HG02642 (cell line): Measurements from ENCODE around the gene HDAC8.
A peak's percentile ranks its signal among the peaks of the same experiment; 100 is the strongest.
"Not testable (repeated sequence)": the region's sequence is repeated elsewhere in the genome, so short reads cannot be mapped to it uniquely, and the experiment has no call there.

Experiments used
- ATAC-seq: cut with Tn5 transposase; IDR thresholded peaks from one replicate; pipeline ENCODE4 v1.9.1; 2021; ENCODE audit warnings: mild to moderate bottlenecking; ENCODE audit not compliant: unreplicated experiment, poor library complexity

The HDAC8 gene

DNA sequence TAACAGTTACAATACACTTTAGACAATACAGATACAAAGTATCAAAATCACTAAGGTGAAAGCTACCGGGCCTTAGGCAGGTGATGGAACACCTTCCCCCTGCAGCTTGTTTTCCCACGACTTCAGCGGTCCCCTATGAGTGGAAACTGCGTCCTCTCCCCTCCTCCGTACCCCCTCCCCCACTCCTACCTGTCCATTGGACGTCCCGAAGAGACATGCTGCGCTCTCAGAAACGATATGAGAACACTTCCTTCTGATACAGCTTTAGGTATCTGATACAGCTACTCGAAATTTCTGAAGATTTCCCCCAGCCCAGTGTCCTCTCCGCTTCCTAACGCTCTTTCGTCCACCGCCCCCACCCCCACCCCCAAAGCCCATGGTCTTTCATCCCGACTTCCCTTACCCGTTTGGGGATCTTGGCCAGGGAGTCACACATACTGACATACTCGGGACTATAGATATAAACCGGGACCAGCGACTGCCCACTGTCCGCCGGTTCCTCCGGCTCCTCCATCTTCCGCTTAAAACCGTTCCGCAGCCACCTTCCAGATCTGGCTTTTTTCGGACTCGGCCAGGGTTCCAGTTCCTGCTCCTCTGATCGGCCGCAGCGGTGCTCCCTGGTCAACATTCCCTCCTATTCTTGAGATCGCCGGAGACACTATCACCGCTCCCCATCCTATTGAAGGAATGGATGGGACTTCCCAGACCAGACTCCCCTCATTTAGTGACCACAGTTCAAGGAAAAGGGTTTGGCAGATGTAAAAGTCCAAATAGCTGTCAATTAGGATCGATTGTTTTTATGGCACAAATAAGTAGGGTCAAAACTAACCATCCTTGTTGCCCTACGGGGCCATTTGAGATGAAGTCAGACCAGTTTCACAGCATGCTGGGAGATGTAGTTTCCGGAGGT lies at the start of gene HDAC8:
HDAC8 (minus strand) TSS at position 596 of the 910 bp plus-strand sequence; CDS start at position 514, 82 bp downstream.
- ATAC-seq, result peak; percentile 98

DNA sequence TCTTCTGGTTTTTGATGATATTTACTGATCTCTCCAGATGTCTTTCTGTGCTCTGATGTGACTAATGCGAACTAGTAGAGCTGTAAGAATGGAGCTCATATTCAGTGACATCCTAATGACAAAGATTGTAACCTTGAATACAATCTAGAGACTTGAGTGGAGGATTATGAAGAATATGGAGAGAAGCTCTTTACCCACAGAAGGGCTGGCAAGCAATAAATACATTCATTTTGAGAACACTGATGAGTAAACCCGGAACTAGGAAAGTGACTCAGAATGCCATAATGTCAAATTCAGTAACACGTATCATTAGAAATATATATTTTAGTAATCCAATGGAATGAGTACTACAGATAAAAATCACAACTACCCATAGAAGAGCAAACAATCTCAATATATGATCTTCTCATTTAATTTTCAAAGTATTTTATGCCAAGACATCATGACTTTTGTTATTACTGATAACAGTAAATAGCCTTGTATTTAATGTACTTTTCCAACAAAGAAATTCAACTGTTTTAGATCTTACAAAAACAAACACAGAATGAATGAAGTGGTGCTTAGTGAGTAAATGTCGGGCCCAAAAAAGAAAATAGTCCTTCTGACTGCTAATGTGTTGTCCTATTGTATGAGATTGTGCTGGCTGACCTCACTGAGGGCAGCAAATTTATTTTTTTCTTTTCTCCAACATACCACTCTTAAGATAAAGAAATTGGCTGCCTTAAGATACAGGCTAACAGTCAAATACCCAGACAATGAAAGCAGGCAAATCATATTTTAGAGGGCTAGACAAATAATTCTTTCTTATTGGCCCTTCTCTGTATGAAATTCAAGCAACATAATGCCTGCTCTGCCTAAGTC lies 49.2 kb upstream of the HDAC8 start:
- ATAC-seq, result peak; percentile 85

DNA sequence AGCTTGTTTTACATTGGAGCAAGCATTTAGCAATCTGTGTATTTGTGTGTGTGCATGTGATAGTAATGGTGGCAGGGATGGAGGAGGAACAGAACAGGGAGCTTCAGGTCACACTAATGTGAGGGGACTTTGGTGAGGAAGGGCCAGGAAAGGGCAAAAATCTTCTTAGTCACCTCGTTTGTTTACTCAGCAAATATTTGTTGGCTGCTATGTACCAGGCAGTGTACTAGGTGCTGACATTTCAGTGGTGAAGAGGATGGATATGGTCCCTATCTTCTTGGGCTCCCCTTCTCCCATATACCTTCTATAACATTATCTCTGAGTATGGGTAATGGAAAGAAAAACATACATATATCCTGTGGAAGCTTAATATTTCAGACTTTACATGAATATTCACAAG lies 48.5 kb upstream of the HDAC8 start:
- peak; percentile 20 for ATAC-seq

DNA sequence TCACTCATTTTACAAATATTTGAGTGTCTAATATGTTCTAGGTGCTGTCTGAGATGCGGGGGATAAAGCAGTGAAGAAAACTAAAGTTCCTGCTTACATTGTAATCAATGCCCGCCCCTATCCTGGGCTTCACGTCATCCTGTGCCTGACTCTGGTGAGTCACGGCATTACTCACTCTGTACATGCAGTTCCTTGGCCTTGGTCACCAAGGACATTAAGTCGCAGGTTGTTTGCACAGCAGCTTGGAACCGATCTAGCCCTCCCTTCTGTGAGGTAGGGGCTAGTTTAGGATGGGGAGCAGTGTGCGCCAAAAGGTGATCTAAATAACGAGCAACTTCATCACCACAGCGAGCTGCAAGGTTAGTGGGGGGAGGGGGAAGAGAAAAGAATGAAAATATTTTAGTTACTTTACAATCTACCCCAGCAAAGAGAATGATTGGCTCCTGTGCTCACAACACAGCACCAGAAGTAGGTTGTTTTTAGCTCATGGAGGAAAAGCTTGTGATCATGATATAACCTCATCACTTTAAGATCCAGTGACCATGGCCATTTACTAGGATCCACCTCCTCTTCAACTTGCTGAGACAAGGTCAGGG lies 48.0 kb upstream of the HDAC8 start:
- no peak for ATAC-seq

DNA sequence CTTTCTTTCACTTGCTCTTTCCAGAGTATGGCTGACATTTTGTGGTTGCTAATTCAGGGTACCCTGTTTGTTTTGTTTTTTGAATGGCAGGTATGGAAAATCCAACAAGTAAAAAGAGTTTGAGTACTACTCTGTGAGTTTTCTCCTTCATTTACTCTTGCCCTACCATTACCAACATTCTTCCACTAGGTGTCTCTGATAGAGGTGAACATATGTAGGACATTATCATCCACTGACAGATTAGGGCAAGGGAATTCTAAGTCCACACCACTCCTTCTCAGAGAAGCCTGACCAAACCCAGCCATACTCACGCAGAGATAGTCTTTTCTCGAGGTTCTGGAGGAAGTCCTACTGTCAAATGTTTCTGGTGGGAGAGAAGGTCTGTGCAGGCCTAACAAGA lies 36.7 kb upstream of the HDAC8 start:
- no peak for ATAC-seq

DNA sequence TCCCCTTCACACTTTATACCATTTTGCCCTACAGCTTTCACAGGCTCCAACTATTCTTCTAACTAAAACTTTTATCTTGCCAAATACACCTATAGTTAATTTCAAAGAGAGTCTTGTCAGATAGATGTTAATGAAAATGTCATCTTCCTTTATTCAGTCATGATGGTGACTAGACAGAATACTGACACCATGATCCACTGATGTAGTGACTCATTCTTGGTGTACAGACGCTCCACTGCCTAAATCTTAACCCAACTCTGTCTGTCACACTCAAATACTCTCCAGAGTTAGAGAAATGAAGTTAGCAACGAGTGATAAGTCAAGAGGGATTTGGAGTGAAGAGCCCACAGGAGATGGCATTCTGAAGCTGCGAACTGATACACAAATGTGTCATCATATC lies 32.1 kb upstream of the HDAC8 start:
- no peak for ATAC-seq

DNA sequence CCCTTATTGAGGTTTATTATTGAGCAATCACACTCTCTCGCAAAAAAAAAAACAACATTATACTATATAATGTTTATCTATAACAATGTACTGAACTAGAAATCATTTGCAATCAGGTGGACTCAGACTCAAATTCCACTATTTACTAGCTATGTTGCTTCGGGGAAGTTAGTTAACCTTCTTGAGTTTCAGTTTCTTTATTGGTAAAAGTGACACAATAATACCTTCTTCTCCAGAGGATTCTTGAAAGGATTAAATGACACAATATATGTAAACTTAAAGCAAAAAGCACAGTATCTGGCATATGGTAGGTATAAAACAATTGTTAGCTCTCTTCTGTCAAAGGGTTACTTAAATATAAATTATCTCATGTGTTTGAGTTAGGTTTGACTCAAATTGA lies 31.5 kb upstream of the HDAC8 start:
- ATAC-seq, result no peak

DNA sequence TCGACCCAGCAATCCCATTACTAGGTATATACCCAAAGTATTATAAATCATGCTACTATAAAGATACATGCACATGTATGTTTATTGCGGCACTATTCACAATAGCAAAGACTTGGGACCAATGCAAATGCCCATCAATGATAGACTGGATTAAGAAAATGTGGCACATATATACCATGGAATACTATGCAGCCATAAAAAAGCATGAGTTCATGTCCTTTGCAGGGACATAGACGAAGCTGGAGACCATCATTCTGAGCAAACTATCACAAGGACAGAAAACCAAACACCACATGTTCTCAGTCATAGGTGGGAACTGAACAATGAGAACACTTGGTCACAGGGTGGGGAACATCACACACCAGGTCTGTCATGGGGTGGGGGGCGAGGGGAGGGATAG lies 18.4 kb upstream of the HDAC8 start:
- ATAC-seq, result not testable (repeated sequence)

DNA sequence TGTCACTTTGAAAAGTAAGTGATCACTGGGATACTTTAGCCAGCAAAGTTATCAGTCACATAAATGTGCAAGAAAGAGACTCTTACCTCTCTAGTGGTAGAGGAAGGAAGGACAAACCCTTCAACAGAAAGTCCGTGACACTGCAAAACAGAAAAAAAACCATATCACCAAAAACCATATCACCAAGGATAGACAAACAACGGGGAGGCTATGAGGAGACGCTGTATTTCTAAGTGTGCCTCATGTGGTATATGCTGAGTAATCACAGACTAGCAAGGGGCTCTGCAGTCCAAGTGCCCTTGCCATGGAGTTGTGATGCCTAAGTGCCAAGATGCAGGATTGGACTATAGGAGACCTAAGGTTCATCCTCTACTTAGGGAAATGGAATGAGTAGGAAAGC lies 11.5 kb upstream of the HDAC8 start:
- ATAC-seq, result no peak

DNA sequence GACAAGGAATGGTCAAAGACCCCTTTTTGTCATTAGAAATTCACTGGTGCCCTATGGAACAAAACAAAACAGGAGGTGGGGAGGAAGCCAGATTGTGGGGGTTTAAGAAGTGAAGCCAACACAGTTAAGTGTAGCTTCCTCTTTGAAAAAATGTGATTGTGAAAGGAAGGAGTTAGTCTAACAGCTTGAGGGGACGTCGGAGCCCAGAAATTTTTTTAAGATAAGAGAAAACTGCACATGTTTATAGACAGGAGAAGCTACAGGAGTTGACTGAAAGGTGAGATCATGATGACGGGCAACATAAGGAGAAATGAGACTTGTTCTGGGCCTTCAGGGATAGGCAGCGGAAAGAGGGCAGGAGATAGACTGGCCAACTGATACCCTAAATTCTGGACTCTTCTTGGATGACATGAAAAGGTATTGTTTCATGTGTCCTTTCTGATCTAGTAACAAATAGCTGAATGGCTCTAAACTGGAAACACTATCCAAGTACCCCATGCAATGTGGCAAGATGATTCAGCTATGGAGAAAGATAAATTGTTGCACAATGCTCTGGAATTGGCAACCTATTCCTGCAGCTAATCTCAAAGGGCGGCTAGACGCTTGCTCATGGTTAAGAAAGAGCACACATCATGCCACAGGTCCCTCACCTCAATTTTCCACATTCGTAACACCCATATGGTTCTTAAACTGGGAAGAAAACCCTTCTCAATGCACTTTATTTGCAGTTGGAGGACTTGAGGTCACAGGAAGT lies 3.7 kb upstream of the HDAC8 start:
- ATAC-seq, result no peak

DNA sequence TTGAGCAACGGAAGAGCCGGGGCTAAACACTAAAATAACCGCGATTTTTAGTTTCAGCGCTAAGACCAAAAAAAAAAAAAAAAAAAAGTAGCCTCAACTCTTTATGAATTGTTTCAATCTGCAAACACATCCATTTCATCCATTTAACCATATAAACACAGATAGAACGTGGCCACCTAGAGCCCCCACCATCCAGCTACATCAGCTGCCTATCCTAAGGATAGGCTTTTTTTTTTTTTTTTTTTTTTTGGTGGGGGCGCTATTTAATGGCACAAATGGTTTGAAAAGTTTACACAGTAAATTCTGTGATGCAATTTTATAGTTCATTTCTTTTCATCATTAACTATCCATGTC lies 492 bp upstream of the HDAC8 start:
- ATAC-seq, result peak; percentile 28

DNA sequence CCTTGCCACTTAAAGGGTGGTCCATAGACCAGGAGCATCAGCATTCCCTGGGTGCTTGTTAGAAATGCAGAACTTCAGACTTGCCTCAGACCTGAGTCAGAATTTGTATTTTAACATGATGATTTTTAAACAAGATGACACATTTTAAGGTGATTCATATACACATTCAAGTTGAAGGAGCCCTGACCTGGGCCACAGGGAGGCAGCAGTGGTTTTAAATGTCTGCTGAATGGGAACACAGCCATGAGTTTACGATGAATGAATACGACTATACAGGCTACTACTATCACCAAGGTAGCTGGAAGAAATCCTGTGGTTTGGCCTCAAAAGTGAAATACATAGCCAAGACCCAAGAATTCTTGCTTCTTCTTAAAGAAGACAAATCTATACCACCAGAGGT lies 2.9 kb downstream of the HDAC8 start:
- no peak for ATAC-seq

DNA sequence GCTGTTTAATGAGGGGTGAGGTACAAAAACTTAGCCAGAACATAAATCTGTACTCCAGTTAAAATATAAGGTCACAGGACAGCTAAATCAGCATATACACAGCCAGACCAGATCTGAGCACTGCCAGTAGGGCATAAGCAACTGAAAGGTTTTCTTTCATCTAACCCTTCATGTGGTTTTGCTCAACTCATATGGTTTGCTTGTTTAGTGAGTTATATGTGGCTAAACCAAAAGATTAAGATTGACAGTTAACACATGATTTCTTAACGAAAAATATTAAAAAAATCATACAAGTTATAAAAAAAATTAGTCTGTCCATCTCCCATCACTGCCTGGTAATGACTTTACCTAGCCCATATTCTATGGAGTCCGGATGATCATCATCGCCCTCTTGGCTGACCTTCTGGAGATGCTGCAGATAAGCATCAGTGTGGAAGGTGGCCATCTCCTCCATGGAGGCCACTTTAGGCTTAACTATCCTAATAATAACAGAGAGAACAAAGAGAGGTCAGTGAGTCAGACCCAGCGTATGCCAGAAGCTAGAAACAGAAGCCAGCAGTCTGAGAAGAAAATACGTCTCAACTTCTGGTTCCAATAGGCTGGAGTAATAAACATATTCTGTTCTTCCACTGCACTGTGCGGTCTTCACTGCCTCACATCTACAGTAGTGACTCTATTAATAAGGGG lies 4.1 kb downstream of the HDAC8 start:
- ATAC-seq, result no peak

DNA sequence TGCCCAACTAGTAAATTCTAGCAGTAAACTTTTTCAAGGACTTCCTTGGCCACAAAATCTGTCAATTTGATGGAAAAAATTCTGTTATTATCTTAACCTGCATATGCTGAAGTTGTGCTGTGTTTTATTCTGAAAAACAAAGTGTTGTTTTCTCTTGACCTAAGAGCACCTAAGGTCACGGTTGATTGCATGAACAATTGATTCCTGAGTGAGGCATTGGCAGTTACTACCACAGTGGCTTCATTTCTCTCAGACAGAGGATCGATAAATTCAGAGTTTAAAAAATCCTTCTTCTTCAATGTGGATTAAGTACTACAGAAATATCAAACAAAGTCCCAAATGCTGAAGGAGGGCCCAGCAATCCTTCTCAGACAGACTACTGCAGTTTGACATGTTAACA lies 6.2 kb downstream of the HDAC8 start:
- ATAC-seq, result no peak

DNA sequence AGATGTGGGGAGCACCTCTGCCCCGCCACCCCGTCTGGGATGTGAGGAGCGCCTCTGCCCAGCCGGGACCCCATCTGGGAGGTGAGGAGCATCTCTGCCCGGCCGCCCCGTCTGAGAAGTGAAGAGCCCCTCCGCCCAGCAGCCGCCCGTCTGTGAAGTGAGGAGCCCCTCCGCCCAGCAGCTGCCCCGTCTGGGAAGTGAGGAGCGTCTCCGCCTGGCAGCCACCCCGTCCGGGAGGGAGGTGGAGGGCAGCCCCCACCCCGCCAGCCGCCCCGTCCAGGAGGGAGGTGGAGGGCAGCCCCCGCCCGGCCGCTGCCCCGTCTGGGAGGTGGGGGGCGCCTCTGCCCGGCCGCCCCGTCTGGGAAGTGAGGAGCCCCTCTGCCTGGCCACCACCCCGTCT lies 13.0 kb downstream of the HDAC8 start:
- not testable (repeated sequence) for ATAC-seq

DNA sequence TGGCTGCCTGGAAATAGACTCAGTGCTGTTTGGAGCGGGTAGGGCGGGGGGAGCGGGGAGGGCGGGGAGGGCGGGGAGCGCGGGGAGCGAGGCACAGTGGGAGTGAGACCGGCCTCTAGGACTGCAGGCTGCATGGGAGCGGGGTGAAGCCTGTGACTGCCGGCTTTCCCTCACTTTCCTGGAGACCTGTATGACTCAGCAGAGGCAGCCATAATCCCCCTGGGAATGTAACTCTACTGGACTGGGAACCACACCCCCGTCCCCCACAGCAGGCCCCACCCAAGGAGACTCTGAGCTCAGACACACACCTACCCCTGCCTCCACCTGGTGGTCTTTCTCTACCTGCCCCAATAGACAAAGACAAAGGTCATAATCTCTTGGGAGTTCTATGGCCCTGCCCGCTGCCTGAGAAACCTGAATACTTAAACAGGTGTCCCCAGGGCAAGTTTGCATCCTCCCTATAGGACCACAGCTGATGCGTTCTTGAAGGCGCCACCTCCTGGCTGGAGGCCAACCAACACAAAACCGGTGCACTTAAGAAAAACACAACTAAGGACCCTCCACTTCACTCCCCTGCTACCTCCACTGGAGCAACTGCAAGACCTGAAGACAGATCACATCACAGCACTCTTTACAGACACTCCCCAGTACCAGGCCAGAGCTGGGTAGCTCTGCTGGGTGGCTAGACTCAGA lies 18.0 kb downstream of the HDAC8 start:
- no peak for ATAC-seq

DNA sequence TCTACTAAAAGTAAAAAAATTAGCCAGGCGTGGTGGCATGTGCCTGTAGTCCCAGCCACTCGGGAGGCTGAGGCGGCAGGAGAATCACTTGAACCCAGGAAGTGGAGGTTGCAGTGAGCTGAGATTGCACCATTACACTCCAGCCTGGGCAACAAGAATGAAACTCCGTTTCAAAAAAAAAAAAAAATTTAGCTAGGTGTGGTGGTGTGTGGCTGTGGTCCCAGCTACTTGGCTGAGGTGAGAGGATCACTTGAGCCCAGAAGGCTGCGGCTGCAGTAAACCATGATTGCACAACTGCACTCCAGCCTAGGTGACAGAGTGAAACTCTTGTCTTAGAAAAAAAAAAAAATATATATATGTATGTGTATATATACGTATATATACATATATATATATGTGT lies 20.2 kb downstream of the HDAC8 start:
- not testable (repeated sequence) for ATAC-seq

DNA sequence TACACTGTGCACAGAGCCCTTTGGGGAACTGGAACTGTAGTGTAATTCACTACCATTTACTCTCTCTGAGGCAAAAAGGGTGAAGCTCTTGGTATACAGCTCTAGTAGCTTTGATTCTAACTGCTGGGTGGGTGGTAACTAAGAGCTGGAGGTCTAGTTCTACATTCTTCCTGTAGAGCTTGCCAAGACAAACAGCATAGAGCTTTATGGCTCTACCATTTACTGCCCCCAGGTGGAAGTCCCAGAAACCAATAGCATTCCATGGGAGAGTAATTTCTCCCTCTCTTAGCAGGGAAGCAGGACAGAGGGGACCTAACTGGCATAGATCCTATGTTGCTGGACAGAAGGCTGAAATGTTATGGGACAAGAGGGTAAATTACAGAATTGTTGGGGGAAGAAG lies 26.7 kb downstream of the HDAC8 start:
- ATAC-seq, result no peak

DNA sequence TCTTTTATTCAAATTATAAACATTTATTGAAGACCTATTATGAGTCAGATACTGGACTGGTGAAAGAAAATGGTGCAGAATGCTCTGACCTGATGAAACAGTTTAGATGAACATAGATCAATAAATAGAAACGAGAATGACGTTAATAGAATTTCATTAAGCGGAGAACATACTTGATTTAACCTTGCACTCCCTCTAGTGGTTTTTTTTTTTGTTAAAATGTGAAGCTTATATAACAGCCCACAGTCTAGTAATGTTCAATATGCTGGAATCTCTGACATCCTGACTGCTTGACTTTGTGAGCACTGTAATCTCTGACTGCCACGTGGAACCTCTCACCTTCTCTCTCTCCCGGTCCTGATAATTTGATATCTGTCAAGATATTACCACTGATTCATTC lies 32.3 kb downstream of the HDAC8 start:
- no peak for ATAC-seq
